ENCODE data around the gene MDM4. TPM values are rescaled to one million over a fixed set of nuclear protein-coding genes. Genes with fewer than 3 reads are reported as not detected.
A peak's percentile ranks its signal among the peaks of the same experiment; 100 is the strongest.
"Not testable (repeated sequence)": the region's sequence is repeated elsewhere in the genome, so short reads cannot be mapped to it uniquely, and the experiment has no call there.

The MDM4 gene
- total RNA-seq, 4 donors from 2014 or later = 13.2 to 62.8 (median 23.8) TPM

DNA sequence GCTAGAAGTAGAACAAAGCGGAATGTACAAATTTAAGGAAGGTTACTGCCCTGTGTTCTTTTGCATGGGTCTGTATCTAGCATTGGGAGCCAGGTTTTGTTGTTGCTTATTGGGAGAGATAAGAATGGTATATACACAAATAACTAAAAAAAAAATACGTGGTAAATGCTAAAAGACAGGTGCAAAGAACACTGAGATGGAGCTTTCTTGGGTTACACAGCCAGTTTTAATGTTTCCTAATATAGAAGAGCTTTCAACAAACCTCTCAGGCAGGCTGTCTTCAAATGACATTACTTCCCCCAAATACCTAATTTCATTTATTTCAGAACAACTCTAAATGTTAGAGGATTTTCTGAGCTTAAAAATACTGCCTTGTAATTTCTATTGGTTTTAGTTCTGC lies 1.4 kb upstream of the MDM4 start:
- H3K4me3 ChIP-seq = no peak overlapping the region
- H3K36me3 ChIP-seq = peaks cover 0 to 21% (median 4%) of the 10 kb centered on the region in 3 donors
- intact Hi-C loops (cut with DNase I) = no loop called here
- no peak for DNase-seq
- H3K4me1 ChIP-seq = peaks cover 9 to 36% (median 21%) of the 10 kb centered on the region in 3 donors
- whole genome bisulfite sequencing, 2 donors = 64 to 68% methylated on average over 2 of the region's 2 CpGs
- TF ChIP-seq, protein P1, sequence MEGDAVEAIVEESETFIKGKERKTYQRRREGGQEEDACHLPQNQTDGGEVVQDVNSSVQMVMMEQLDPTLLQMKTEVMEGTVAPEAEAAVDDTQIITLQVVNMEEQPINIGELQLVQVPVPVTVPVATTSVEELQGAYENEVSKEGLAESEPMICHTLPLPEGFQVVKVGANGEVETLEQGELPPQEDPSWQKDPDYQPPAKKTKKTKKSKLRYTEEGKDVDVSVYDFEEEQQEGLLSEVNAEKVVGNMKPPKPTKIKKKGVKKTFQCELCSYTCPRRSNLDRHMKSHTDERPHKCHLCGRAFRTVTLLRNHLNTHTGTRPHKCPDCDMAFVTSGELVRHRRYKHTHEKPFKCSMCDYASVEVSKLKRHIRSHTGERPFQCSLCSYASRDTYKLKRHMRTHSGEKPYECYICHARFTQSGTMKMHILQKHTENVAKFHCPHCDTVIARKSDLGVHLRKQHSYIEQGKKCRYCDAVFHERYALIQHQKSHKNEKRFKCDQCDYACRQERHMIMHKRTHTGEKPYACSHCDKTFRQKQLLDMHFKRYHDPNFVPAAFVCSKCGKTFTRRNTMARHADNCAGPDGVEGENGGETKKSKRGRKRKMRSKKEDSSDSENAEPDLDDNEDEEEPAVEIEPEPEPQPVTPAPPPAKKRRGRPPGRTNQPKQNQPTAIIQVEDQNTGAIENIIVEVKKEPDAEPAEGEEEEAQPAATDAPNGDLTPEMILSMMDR (IDR thresholded peaks at IDR 0.05) = no peak
- no peak for TF ChIP-seq POLR2A (IDR thresholded peaks at IDR 0.05)
- H3K27me3 ChIP-seq = no peaks in the 10 kb centered on the region
- H3K27ac ChIP-seq = no peak overlapping the region
- H3K9me3 ChIP-seq = no peaks in the 10 kb centered on the region

DNA sequence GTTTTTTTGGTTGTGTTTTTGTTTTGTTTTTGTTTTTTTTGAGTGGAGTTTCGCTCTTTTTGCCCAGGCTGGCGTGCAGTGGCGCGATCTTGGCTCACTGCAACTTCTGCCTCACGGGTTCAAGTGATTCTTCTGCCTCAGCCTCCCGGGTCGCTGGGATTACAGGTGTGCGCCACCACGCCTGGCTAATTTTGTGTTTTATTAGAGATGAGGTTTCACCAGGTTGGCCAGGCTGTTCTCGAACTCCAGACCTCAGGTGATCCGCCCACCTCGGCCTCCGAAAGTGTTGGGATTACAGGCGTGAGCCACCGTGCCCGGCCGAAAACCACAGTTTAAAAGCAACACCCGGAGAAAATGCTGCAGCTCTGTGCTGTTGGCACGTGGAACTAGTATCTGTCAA lies 1.2 kb downstream of the MDM4 start:
- intact Hi-C loops (cut with DNase I); H3K9me3 ChIP-seq; DNase-seq: not testable (repeated sequence)

DNA sequence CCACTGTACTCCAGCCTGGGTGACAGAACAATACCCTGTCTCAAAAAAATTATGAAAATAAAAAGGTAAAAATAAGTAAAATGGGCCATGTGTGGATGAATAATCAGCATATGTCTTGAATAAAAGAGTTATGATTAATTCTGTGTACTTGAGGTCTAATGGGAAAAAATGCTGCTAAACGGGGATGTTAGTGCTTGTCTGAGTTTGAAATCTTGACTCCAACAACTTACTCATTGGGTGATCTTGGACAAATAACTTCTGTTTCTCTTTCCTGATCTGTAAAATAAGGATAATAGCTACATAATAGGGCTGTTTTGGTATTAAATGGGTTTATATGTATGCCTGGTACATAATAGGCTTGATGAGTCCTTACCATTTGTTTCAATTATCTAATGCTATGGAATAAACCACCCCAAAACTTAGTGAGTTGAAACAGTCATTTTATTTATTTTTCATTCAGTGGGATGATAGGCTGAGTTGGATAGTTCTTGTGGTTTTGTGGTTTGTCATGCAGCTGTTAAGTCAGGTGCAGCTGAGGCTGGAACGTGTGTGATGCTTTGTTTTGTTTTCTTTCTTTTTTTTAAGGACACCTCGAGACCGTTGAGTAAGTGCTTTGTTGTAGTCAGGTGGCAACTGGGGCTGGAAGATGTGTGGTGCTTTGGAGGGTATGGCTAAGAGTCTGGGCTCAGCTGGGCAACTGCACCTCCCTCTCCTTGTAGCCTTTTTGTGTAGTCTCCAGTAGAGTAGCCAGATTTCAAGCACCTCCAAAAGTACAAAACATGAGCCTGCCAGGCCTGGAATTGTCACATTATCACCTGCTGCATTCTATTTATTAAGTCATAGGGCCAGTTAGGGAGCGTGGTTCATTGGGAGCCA lies 4.9 kb downstream of the MDM4 start:
- no peak for DNase-seq
- peak in 1 of 4 donors; percentile 29 for TF ChIP-seq POLR2A (IDR thresholded peaks at IDR 0.05)
- TF ChIP-seq, protein P1 (IDR thresholded peaks at IDR 0.05) = no peak
- Histone ChIP-seq H3K27ac (peak overlapping the region in 2 of 4 donors; percentile 17 to 38), H3K9me3 (peaks cover 0 to 9% (median 0%) of the 10 kb centered on the region in 3 donors), H3K4me1 (peaks cover 18 to 57% (median 31%) of the 10 kb centered on the region in 3 donors), H3K27me3 (no peaks in the 10 kb centered on the region), H3K36me3 (peaks cover 6 to 59% (median 10%) of the 10 kb centered on the region in 3 donors), H3K4me3 (no peak overlapping the region)
- 31 to 39% methylated on average over 5 of the region's 5 CpGs for WGBS, 2 donors
- intact Hi-C loops (cut with DNase I) = no loop called here

More for the DNA sequence above, 1.2 kb downstream of the MDM4 start:
- H3K27ac ChIP-seq = peak overlapping the region in 2 of 4 donors; percentile 86 to 97
- H3K36me3 ChIP-seq = peaks cover 0 to 26% (median 4%) of the 10 kb centered on the region in 3 donors
- WGBS, 2 donors = 82 to 86% methylated on average over 11 to 19 of the region's 19 CpGs
- peaks cover 14 to 52% (median 26%) of the 10 kb centered on the region in 3 donors for H3K4me1 ChIP-seq
- H3K4me3 ChIP-seq = peak overlapping the region in 3 of 4 donors; percentile 51 to 97 (median 91)
- H3K27me3 ChIP-seq = not testable (repeated sequence)

DNA sequence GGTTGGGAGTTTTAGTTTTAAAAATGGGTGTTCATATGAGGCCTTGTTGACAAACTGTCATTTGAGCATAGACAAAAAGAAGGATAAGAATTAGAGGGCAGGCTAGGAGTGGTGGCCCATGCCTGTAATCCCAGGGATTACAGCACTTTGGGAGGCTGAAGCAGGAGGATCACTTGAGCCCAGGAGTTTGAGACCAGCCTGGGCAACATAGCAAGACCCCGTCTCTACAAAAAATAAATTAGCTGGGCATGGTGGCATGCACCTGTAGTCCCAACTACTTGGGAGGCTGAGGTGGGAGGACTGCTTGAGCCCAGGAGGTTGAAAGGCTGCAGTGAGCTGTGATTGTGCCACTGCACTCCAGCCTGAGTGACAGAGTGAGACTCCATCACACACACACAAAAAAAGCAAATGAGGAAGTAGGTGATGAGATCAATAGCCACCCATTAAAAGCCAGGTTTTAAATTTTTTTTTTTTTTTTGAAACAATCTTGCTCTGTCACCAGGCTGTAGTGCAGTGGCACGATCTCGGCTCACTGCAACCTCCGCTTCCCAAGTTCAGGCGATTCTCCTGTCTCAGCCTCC lies 5.8 kb downstream of the MDM4 start:
- peaks cover 8 to 68% (median 19%) of the 10 kb centered on the region in 3 donors for H3K36me3 ChIP-seq
- H3K4me3 ChIP-seq; DNase-seq; H3K27me3 ChIP-seq; H3K9me3 ChIP-seq; H3K27ac ChIP-seq; intact Hi-C loops (cut with DNase I): not testable (repeated sequence)
- WGBS, 2 donors = 76 to 83% methylated on average over 5 of the region's 5 CpGs
- H3K4me1 ChIP-seq = peaks cover 18 to 54% (median 31%) of the 10 kb centered on the region in 3 donors

DNA sequence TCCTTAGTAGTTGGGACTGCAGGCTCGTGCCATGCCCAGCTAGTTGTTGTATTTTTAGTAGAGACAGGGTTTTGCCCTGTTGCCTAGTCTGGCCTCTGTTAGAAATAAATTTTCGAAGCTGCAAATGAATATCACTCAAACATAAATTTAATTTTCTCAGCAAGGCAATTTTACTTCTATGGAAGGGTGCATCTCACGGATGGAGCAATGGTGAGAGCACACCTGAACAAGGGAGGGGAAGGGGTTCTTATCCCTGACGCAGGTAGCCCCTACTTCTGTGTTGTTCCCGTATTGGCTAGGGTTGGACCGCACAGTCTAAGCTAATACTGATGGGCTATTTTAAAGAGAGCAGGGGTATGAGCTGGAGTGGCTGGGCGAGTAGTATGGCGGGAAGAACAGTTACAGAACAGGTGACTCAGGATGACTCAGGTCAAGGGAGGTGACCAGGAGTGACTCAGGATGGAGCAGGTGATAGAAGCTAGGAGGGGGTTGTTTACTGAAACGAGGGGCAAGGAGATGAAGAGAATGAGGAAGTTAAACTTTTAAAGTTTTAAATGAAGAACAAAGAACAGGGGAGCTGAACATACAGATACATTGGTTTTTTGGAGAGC lies 7.5 kb downstream of the MDM4 start:
- H3K27ac ChIP-seq = no peak overlapping the region
- peaks cover 9 to 37% (median 14%) of the 10 kb centered on the region in 3 donors for H3K4me1 ChIP-seq
- TF ChIP-seq, protein P1 (IDR thresholded peaks at IDR 0.05) = no peak
- H3K4me3 ChIP-seq = no peak overlapping the region
- 73 to 83% methylated on average over 5 to 8 of the region's 9 CpGs for WGBS, 2 donors
- H3K27me3 ChIP-seq = no peaks in the 10 kb centered on the region
- peaks cover 0 to 9% (median 0%) of the 10 kb centered on the region in 3 donors for H3K9me3 ChIP-seq
- peaks cover 15 to 72% (median 25%) of the 10 kb centered on the region in 3 donors for H3K36me3 ChIP-seq
- no peak for DNase-seq
- intact Hi-C loops (cut with DNase I) = no loop called here

Data from esophagus squamous epithelium (tissue), 5 donors.